WTC11 (cell line): ENCODE data around the gene ASB3.

Experiments
- ATF6 ChIP-seq: sonication (generic); formaldehyde crosslinking; IDR thresholded peaks from 2 replicates; pipeline ENCODE4 v1.8.1; 2023; ENCODE audit warnings: mild to moderate bottlenecking, missing genetic modification reagents
- CREM ChIP-seq: sonication (generic); formaldehyde crosslinking; IDR thresholded peaks from 2 replicates; pipeline ENCODE4 v1.8.1; 2022; ENCODE audit warnings: mild to moderate bottlenecking, missing genetic modification reagents, moderate library complexity
- CTCF ChIP-seq: fragments of 200-600 bp; IDR thresholded peaks from 2 replicates; pipeline ENCODE4 v1.8.0; 2022; ENCODE audit warnings: antibody characterized with exemption
- E2F5 ChIP-seq: sonication (generic); formaldehyde crosslinking; IDR thresholded peaks from 2 replicates; pipeline ENCODE4 v1.8.1; 2022; ENCODE audit warnings: mild to moderate bottlenecking, moderate library complexity, missing genetic modification reagents
- KAT7 ChIP-seq: sonication (generic); formaldehyde crosslinking; IDR thresholded peaks from 2 replicates; pipeline ENCODE4 v1.8.1; 2023; ENCODE audit warnings: missing genetic modification reagents, mild to moderate bottlenecking, borderline replicate concordance
- MLX ChIP-seq: sonication (generic); formaldehyde crosslinking; IDR thresholded peaks from 2 replicates; pipeline ENCODE4 v1.8.1; 2023; ENCODE audit warnings: mild to moderate bottlenecking, missing genetic modification reagents, moderate library complexity
- NR2C2 ChIP-seq: sonication (generic); formaldehyde crosslinking; IDR thresholded peaks from 2 replicates; pipeline ENCODE4 v1.8.0; 2022; ENCODE audit warnings: mild to moderate bottlenecking, missing genetic modification reagents
- ZNF263 ChIP-seq: sonication (generic); formaldehyde crosslinking; IDR thresholded peaks from 2 replicates; pipeline ENCODE4 v1.8.1; 2022; ENCODE audit warnings: low read depth, mild to moderate bottlenecking, moderate library complexity, missing genetic modification reagents

- TF ChIP-seq ATF6 (no peak), E2F5 (CRISPR knock-in tag) (no peak), CREM (no peak), MLX (CRISPR knock-in tag) (no peak), NR2C2 (CRISPR knock-in tag) (no peak), CTCF (no peak), ZNF263 (CRISPR knock-in tag) (no peak), KAT7 (no peak)
Measured at GRCh38 chr2:53715568-53715967, 71.2 kb downstream of the ASB3 start.
